SK-N-DZ (cell line): ENCODE data around the gene ZDHHC12.

Source experiments
- DNase-seq: peaks from one replicate; pipeline ENCODE4 v3.0.0-alpha.2; 2015; ENCODE audit warnings: low spot score
- small RNA-seq, 2 experiments: library from RNA; depleted of rRNA; stranded (forward); fragments of <200 nt; gene quantifications; one replicate each; pipeline ENCODE3, GENCODE V24; 2014

The ZDHHC12 gene

DNA sequence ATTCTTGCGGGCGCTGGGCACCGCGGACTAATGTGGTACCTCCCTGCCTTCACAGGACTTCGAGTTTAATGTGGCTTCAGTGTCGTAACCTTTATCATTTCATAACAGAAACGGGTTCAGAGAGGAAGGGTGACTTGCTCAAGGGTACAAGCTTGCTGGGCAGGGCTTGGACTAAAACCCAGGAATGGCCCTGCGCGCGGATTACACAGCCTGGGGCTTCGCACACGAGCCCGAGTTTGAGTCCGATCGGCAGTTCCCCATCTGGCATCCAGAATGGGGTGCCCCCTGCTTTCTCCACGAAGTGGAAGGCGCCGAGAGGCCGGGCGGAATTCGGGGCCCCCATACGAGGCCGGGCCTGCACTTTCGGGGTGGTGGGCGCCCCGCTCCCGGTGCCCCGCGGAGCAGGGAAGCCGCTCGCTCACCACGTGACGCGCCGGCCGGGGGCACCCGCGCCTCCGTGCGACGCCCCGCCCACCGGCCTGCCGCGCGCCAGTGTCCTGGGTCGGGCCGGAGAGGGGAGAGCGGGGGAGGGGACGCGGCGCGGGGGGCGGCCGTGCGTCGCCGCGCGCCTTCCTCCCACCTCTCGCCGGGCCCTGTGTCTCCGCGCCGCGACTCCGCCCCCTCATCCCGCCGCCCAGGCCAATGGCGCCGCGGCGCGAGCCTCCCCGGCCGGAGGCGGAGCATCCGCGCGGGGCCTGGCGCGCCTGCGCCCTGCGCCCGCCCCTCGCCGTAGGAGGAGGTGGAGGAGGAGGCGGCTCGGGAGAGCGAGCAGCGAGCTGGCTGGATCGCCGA lies 35.2 kb downstream of the ZDHHC12 start, which contains the start of gene SET:
Gene SET (plus strand): TSS at position 722 of the 792 bp plus-strand sequence. CDS start 361 bp downstream, outside the sequence.
- DNase-seq = peak; percentile 93

DNA sequence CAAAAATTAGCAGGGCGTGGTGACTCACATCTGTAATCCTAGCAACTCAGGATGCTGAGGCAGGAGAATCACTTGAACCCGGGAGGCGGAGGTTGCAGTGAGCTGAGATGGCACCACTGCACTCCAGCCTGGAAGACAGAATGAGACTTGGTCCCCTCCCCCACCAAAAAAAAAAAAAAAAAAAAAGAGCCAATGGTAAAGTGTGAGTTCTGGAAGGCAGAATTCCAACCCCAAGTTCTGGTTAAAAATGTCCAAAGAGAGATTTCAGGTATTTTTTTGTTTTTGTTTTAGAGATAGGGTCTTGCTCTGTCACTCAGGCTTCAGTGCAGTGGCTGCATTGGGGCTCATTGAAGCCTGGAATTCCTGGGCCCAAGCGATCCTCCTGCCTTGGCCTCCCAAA lies 36.5 kb downstream of the ZDHHC12 start:
- DNase-seq = no peak

DNA sequence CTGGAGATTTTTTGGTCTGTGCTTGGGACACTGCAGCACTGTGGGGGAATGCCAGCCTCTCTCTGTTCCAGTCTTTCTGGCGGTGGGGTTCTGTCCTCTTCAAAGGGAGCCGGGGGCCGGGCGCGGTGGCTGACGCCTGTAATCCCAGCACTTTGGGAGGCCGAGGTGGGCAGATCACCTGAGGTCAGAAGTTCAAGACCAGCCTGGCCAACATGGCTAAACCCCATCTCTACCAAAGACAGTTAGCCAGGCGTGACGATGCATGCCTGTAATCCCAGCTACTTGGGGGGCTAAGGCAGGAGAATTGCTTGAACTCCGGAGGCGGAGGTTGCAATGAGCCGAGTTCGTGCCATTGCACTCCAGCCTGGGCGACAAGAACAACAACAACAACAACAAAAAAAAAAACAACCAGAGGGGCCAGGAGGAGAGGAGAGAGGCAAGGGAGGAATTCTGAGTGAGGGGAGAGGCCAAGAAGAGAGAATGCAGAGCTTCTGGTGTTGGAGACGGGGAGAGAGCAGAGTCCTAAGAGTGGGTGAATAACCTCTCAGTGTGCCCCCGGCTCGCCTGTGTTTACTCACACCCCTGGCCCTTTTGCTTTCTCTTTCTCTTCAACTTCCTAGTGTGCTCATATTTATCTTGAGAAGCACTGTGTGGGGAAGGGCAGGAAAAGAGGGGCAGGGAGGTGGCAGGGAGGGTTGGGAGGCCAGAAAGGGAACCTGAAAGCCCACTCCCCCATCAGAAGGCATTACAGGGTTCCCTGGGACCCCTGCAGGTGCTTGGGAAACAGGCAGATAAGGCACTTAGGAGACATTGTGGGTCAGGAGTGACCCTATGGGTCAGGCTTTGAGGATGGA lies 38.1 kb downstream of the ZDHHC12 start:
- DNase-seq = no peak

DNA sequence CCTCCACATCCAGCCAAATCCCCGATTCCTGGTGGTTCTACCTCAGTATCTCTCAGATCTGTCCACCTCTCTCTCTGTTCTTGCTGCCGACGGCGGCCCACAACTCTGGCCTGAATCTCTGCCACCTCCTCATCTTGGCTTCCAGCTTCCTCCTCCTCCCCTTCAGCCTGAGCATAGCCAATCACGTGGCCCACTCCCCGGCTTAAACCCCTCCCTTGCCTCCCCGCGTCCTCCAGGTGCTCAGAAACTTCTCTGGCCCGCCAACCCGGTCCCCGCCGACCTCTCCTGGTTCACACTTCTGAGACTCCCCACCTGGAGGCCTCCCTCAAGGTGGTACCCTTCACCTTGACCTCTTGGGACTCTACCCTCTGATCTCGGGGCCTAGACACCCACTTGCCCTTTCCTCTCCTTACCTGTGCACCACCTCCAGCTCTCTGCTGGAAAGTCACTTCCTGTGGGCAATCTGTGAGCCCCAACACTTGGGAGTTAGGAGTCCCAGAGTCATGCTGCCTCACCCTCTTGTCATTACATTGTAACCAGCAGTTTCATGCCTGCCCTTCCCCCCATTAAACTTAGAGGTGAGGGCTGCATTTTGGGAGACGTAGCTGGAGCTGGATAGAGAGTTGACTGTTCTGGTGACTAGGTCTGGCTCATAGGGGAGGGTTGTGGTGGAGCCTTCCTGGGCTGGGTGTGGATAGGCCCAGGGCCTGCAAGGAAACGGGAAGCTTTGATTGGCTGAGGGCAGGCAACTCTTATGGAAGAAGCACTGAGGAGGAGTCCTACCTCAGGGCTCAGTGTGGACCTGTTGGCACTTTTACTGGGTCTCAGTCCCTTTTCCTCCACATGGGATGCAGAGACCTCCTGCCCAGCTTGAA lies 39.4 kb downstream of the ZDHHC12 start:
- peak; percentile 69 for DNase-seq

DNA sequence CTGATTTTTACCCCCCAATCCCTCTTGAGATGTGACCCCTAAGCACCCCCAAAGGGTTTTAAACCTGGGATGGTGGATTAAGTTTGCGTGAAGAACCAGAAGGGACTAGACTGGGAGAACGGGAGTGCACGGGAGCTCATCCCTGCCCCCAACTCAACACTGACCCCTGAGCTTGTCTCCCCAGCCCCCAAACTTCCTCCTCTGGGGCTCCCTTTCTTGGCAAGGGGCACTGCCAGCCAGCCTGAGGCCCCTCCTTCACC lies 39.9 kb downstream of the ZDHHC12 start:
- DNase-seq = no peak

DNA sequence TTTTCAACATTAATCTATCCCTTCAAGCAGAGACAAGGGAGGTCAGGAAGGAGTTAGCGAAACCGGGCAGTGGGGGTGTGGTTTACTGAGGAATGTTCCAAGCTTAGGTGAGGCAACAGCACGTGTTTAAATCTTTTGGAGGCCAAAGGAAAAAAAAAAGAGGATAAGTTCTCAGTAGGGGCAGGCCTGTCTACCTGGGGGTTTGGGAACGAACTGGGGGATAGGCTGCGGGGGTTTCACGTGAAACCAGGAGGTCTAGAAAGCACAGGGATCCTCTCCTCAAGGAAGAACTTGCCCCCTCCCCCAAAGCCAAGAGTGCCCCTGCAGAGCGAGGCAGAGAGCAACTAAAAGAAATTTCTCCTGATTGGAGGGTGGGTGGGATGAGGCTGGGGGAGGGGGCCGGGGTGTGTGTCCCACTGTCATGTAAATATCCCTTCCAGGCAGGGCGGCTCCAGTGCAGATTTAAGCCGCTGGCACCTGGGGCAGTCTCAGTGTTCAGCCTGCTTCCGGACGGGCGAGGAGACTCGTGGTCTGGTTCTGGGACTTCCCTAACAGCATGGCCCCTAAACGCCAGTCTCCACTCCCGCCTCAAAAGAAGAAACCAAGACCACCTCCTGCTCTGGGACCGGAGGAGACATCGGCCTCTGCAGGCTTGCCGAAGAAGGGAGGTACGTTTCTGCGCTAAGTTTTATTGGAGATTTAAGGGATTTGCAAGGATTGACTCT lies 40.4 kb downstream of the ZDHHC12 start:
- DNase-seq = no peak

DNA sequence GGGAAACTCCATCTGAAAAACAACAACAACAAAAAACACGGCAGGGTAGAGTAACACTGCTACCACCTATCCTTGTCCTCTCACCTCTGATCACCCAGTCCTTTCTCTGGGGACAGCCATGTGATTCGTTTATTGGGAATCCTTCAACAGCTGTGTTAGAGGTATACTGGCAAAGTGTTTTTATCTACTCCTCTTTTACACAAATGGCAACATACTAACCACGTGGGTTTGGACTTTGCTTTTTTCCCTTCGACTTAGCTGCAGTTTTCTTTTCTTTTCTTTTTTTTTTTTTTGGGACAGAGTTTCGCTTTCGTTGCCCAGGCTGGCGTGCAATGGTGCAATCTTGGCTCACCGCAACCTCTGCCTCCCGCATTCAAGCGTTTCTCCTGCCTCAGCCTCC lies 46.1 kb downstream of the ZDHHC12 start:
- DNase-seq = no peak

DNA sequence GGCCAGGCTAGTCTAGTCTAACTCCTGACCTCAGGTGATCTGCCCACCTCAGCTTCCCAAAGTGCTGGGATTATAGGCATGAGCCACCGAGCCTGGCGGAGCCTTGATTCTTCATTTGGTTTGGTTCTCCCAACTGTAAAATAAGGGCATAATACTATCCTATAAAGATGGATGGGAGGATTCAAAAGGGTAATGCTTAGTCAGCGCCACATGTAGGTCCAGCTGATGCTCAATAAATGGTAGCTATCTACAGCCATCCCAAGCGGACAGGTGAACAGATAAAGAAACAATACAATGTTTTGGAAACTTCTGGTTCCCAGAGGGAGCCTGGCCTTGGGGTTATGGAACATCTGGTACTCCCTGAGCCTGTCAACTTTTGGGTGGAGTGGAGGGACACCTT lies 48.5 kb downstream of the ZDHHC12 start:
- DNase-seq = no peak

Small RNA genes lying within 50 kb of the gene (small RNA-seq; reads per million reads assigned to genes)
- gene RF00017 (0 reads per million in 2 experiments), gene RN7SL560P (0 reads per million in 2 experiments)
